NCI-H1436 treated with DMSO at 0.1 percent for 48 hours (cell line): ENCODE data around the gene TPP1.

Source experiments
- DNase-seq: peaks from one replicate; lab custom pipeline; 2025; lab: John Stamatoyannopoulos, UW

The TPP1 gene

GRCh38 chr11:6611092-6611962 lies 7.9 kb downstream of the TPP1 start:
- no peak for DNase-seq

GRCh38 chr11:6610591-6610990 lies 8.6 kb downstream of the TPP1 start:
- DNase-seq, result no peak

GRCh38 chr11:6609502-6610015 lies 9.7 kb downstream of the TPP1 start:
- DNase-seq, result no peak

GRCh38 chr11:6608726-6609501 lies 10.3 kb downstream of the TPP1 start:
- no peak for DNase-seq

- DNase-seq, result no peak
Observed at GRCh38 chr11:6608011-6608410, 11.2 kb downstream of the TPP1 start.

- DNase-seq, result no peak
Observed at GRCh38 chr11:6607190-6607795, 11.9 kb downstream of the TPP1 start.

- no peak for DNase-seq
Observed at GRCh38 chr11:6606471-6607189, 12.6 kb downstream of the TPP1 start.

- no peak for DNase-seq
Observed at GRCh38 chr11:6604790-6605189, 14.4 kb downstream of the TPP1 start.

- no peak for DNase-seq
Observed at GRCh38 chr11:6604081-6604626, 15.1 kb downstream of the TPP1 start.

- peak; percentile 22 for DNase-seq
Observed at GRCh38 chr11:6603287-6604080, 15.7 kb downstream of the TPP1 start, which contains the start of the genes ILK and RRP8. Gene ILK, plus strand, starts transcription at chr11:6603774. Its CDS starts 498 bp downstream, at chr11:6604272. Gene RRP8, minus strand, starts transcription at chr11:6603616. Its CDS starts 114 bp downstream, at chr11:6603502.

GRCh38 chr11:6602096-6602940 lies 16.9 kb downstream of the TPP1 start:
- no peak for DNase-seq

- no peak for DNase-seq
Observed at GRCh38 chr11:6601041-6601461, 18.2 kb downstream of the TPP1 start.

- no peak for DNase-seq
Observed at GRCh38 chr11:6599881-6600390, 19.3 kb downstream of the TPP1 start.

- DNase-seq, result no peak
Observed at GRCh38 chr11:6599449-6599848, 19.8 kb downstream of the TPP1 start.

GRCh38 chr11:6598555-6598954 lies 20.7 kb downstream of the TPP1 start:
- DNase-seq, result no peak

GRCh38 chr11:6596239-6596877 lies 22.9 kb downstream of the TPP1 start:
- no peak for DNase-seq

GRCh38 chr11:6594142-6594768 lies 25.0 kb downstream of the TPP1 start:
- no peak for DNase-seq

- DNase-seq, result no peak
Observed at GRCh38 chr11:6588018-6588417, 31.2 kb downstream of the TPP1 start.
